PC-3 (cell line): ENCODE results near the gene SLC25A21. TPM values are rescaled to one million over a fixed set of nuclear protein-coding genes. Genes with fewer than 3 reads are reported as not detected.

Source experiments
- ATAC-seq: fragments of 200-7000 bp; cut with Tn5 transposase; 2 replicates; pipeline ENCODE4 v1.9.1; 2020; ENCODE audit warnings: mild to moderate bottlenecking, moderate library complexity
- BruUV-seq: library from RNA; stranded (reverse); fragments of 400-500 nt; replicated peaks from 2 replicates; lab custom pipeline; 2021; lab: Mats Ljungman, UMichigan
- CTCF ChIA-PET: fragments of 300-600 bp; sonication (Branson Sonifier 250); formaldehyde crosslinking; loops from one replicate; lab custom pipeline; 2022; ENCODE audit warnings: antibody characterized with exemption; lab: Charles Lee
- POLR2A ChIA-PET: fragments of 300-600 bp; sonication (Branson Sonifier 250); formaldehyde crosslinking; loops from one replicate; lab custom pipeline; 2022; ENCODE audit warnings: antibody characterized with exemption; ENCODE audit not compliant: unreplicated experiment; lab: Charles Lee
- DNase-seq: peaks from one replicate; pipeline ENCODE4 v3.0.0-alpha.2; 2015
- H2AFZ ChIP-seq: fragments of 300-600 bp; sonication (generic); 2 replicates; pipeline ENCODE4 v1.6.0; 2016; ENCODE audit warnings: antibody characterized with exemption, low read length
- H3F3A ChIP-seq: fragments of 300-600 bp; sonication (generic); one replicate; pipeline ENCODE4 v1.6.0; 2017; ENCODE audit warnings: antibody characterized with exemption, low read length, control low read depth, mild to moderate bottlenecking; ENCODE audit not compliant: unreplicated experiment
- H3K27ac ChIP-seq: fragments of 300-600 bp; sonication (generic); 2 replicates; pipeline ENCODE4 v1.5.1; 2016; ENCODE audit warnings: mild to moderate bottlenecking, low read length
- H3K27me3 ChIP-seq: fragments of 300-600 bp; sonication (generic); 2 replicates; pipeline ENCODE4 v1.6.1; 2016; ENCODE audit warnings: low read length, mixed read lengths
- H3K36me3 ChIP-seq: fragments of 300-600 bp; sonication (generic); 2 replicates; pipeline ENCODE4 v1.6.1; 2016; ENCODE audit warnings: low read depth, mixed run types, low read length, mixed read lengths
- H3K4me1 ChIP-seq: fragments of 300-600 bp; sonication (generic); 2 replicates; pipeline ENCODE4 v1.5.1; 2016; ENCODE audit warnings: low read length; ENCODE audit not compliant: insufficient read depth
- H3K4me2 ChIP-seq: fragments of 300-600 bp; sonication (generic); 2 replicates; pipeline ENCODE4 v1.6.0; 2016; ENCODE audit warnings: low read length
- H3K4me3 ChIP-seq: fragments of 300-600 bp; sonication (generic); 2 replicates; pipeline ENCODE4 v1.5.1; 2016; ENCODE audit warnings: mild to moderate bottlenecking, low read length, mixed read lengths
- H3K79me2 ChIP-seq: fragments of 300-600 bp; sonication (generic); 2 replicates; pipeline ENCODE4 v1.6.1; 2017; ENCODE audit warnings: low read length, mixed read lengths
- H3K9ac ChIP-seq: fragments of 300-600 bp; sonication (generic); 2 replicates; pipeline ENCODE4 v1.6.0; 2016; ENCODE audit warnings: mild to moderate bottlenecking, low read length
- H3K9me2 ChIP-seq: fragments of 300-600 bp; sonication (generic); replicated peaks from 2 replicates; pipeline ENCODE4 v1.6.1; 2016; ENCODE audit warnings: mixed run types, low read length, mixed read lengths
- H3K9me3 ChIP-seq: fragments of 300-600 bp; sonication (generic); 2 replicates; pipeline ENCODE4 v1.6.1; 2016; ENCODE audit warnings: low read length, mixed read lengths
- H4K20me1 ChIP-seq: fragments of 300-600 bp; sonication (generic); 2 replicates; pipeline ENCODE4 v1.6.1; 2016; ENCODE audit warnings: low read length, mixed read lengths
- CTCF ChIP-seq: fragments of 300-600 bp; sonication (generic); conservative IDR thresholded peaks from 2 replicates; pipeline ENCODE4 v1.5.1; 2017; ENCODE audit warnings: antibody characterized with exemption, low read depth, mild to moderate bottlenecking, low read length
- EZH2 ChIP-seq: fragments of 300-600 bp; sonication (generic); IDR thresholded peaks from one replicate; pipeline ENCODE4 v1.6.1; 2017; ENCODE audit warnings: antibody characterized with exemption, mild to moderate bottlenecking, low read length; ENCODE audit not compliant: unreplicated experiment
- EZH2phosphoT487 ChIP-seq: fragments of 300-600 bp; sonication (generic); IDR thresholded peaks from 2 replicates; pipeline ENCODE4 v1.6.1; 2018; ENCODE audit warnings: mild to moderate bottlenecking, antibody characterized with exemption, low read length, borderline replicate concordance
- intact Hi-C: fragments of 100-400 bp; cut with micrococcal nuclease; formaldehyde crosslinking; loops from 2 replicates; pipeline ENCODE4 v1.9.0; 2023
- total RNA-seq: library from RNA; depleted of rRNA; stranded (reverse); fragments of >200 nt; gene quantifications from 2 replicates; pipeline ENCODE4 v1.2.3, GENCODE V29; 2014

SLC25A21 gene
- total RNA-seq, 1 experiment from 2014 or later: 0.87 TPM

- Histone ChIP-seq H4K20me1 (no peaks in the 10 kb centered on the region), H3K4me3 (no peak overlapping the region), H3K79me2 (no peaks in the 10 kb centered on the region), H3F3A (no peaks in the 10 kb centered on the region), H3K4me1 (no peaks in the 10 kb centered on the region), H3K36me3 (no peaks in the 10 kb centered on the region), H3K27me3 (no peaks in the 10 kb centered on the region), H3K27ac (no peak overlapping the region), H3K9me3 (no peaks in the 10 kb centered on the region), H3K9ac (no peak overlapping the region), H3K9me2 (no peaks in the 10 kb centered on the region), H3K4me2 (no peak overlapping the region), H2AFZ (no peak overlapping the region)
- no peak for ATAC-seq
- TF ChIP-seq CTCF: no peak
- TF ChIP-seq EZH2phosphoT487: no peak
- no peak for TF ChIP-seq EZH2
- ChIA-PET CTCF (interaction anchor here (0.7 kb wide), 1 partner anchor 112 kb away, joined by 3 read pairs; no protein-coding TSS in a partner anchor), POLR2A (no interaction called here)
- no peak for DNase-seq
- intact Hi-C loops: no loop called here
- BruUV-seq: no TSS peak
Observed at GRCh38 chr14:37088356-37089215, 83.8 kb downstream of the SLC25A21 start.

GRCh38 chr14:37087520-37087919, 84.9 kb downstream of the SLC25A21 start:
- Histone ChIP-seq H3K4me2 (no peak overlapping the region), H3F3A (no peaks in the 10 kb centered on the region), H3K27ac (no peak overlapping the region), H2AFZ (no peak overlapping the region), H3K9me2 (no peaks in the 10 kb centered on the region), H3K79me2 (no peaks in the 10 kb centered on the region), H3K27me3 (no peaks in the 10 kb centered on the region), H3K9ac (no peak overlapping the region), H3K9me3 (no peaks in the 10 kb centered on the region), H3K4me3 (no peak overlapping the region), H3K4me1 (no peaks in the 10 kb centered on the region), H3K36me3 (no peaks in the 10 kb centered on the region), H4K20me1 (no peaks in the 10 kb centered on the region)
- ChIA-PET POLR2A (no interaction called here), CTCF (interaction anchor here (0.7 kb wide), 1 partner anchor 113 kb away, joined by 3 read pairs; no protein-coding TSS in a partner anchor)
- DNase-seq: no peak
- TF ChIP-seq EZH2: no peak
- TF ChIP-seq CTCF: no peak
- no peak for TF ChIP-seq EZH2phosphoT487
- no peak for ATAC-seq
- no TSS peak for BruUV-seq
- intact Hi-C loops: no loop called here

- Histone ChIP-seq H3K9ac (no peak overlapping the region), H3K9me2 (no peaks in the 10 kb centered on the region), H3K4me1 (peaks cover 12% of the 10 kb centered on the region), H3K4me3 (no peak overlapping the region), H3K36me3 (no peaks in the 10 kb centered on the region), H3K79me2 (no peaks in the 10 kb centered on the region), H3K9me3 (no peaks in the 10 kb centered on the region), H3F3A (no peaks in the 10 kb centered on the region), H3K4me2 (no peak overlapping the region), H3K27me3 (no peaks in the 10 kb centered on the region), H4K20me1 (no peaks in the 10 kb centered on the region), H2AFZ (no peak overlapping the region), H3K27ac (no peak overlapping the region)
- intact Hi-C loops: loop anchor here (2.0 to 5.0 kb wide), 2 partner anchors 29 to 46 kb away; no protein-coding TSS in a partner anchor
- no TSS peak for BruUV-seq
- TF ChIP-seq CTCF (no peak), EZH2 (no peak), EZH2phosphoT487 (no peak)
- POLR2A ChIA-PET: no interaction called here
- ATAC-seq (no peak), DNase-seq (no peak)
- CTCF ChIA-PET: no interaction called here
Observed at GRCh38 chr14:37083599-37083998, 88.8 kb downstream of the SLC25A21 start.
